Sciatic nerve (tissue), 1 donor: ENCODE data around the gene AHNAK2. TPM values are rescaled to one million over a fixed set of nuclear protein-coding genes. Genes with fewer than 3 reads are reported as not detected.

Experiments used
- total RNA-seq: library from RNA; stranded (reverse); fragmentation: NEBNext Ultra II Directional; extraction: Animal tissue kit (Norgen Biotek cat#: 25700); gene quantifications from one replicate; pipeline ENCODE4 v1.2.1, GENCODE V29; 2021
- donor health status: DM: no; HTN: no; CAD: no.

The AHNAK2 gene
- total RNA-seq, 1 donor from 2014 or later = 77.7 TPM

Other genes with a start within 250 kb of the AHNAK2 start
- gene SIVA1, start 225.2 kb downstream of the AHNAK2 start, total RNA-seq = 56.6 TPM
- 90.4 TPM for gene AKT1, start 182.6 kb downstream of the AHNAK2 start, total RNA-seq
- gene ZBTB42, start 177.3 kb downstream of the AHNAK2 start, total RNA-seq = 3.6 TPM
- gene CEP170B, start 113.1 kb downstream of the AHNAK2 start, total RNA-seq = 15.3 TPM
- 7.0 TPM for gene PLD4, start 53.5 kb downstream of the AHNAK2 start, total RNA-seq
- gene CLBA1, start 7.4 kb upstream of the AHNAK2 start, total RNA-seq = 6.1 TPM
- 5.5 TPM for gene CDCA4, start 42.7 kb upstream of the AHNAK2 start, total RNA-seq
- gene GPR132, start 87.1 kb upstream of the AHNAK2 start, total RNA-seq = 3.2 TPM
- gene JAG2, start 190.4 kb upstream of the AHNAK2 start, total RNA-seq = 24.9 TPM
- gene NUDT14, start 202.9 kb upstream of the AHNAK2 start, total RNA-seq = 21.7 TPM